HG03571 (cell line): ENCODE data around the gene PI3.
"Not testable (repeated sequence)": the region's sequence is repeated elsewhere in the genome, so short reads cannot be mapped to it uniquely, and the experiment has no call there.

ENCODE experiments used
- ATAC-seq: cut with Tn5 transposase; IDR thresholded peaks from one replicate; pipeline ENCODE4 v1.9.1; 2021; ENCODE audit not compliant: unreplicated experiment

PI3 gene, protein sequence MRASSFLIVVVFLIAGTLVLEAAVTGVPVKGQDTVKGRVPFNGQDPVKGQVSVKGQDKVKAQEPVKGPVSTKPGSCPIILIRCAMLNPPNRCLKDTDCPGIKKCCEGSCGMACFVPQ

DNA sequence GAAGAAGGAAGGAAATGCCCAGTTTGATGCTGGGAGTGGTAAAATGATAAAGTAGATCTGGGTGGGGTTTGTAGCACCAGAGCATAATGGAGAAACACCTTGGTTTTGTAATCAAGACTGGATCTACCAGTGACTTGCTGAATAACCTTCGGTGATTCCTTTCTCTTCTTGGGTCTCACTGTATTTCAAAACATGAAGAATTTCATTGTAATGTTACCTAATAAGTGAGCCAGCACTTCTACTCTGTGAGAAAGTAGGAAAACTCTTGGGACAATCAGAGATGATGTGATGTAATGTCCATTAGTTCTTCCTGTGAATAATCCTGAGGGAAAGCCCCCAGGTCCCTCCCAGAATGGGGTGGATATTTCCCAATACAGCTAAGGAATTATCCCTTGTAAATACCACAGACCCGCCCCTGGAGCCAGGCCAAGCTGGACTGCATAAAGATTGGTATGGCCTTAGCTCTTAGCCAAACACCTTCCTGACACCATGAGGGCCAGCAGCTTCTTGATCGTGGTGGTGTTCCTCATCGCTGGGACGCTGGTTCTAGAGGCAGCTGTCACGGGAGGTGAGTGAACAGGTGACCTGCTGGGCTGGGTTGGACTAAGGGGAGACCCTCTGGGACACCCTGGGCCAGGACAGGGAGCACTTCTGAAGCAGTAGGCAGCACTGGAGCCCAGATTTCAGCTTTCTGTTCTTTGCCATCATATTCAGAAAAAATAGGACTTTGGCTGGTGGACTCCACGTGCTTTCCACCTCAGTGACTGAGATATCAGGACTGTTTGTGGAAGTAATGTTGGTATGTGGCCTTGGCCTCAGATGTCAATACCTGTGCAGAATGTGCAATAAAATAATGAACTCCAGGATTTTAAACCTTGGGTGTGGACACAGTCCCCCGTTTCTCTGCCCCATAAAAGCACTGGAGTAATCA, at the start of gene PI3:
Gene PI3, plus strand, starts transcription at position 469 of the 931 bp plus-strand sequence. Its CDS starts 21 bp downstream, at position 490.
- ATAC-seq, result no peak

DNA sequence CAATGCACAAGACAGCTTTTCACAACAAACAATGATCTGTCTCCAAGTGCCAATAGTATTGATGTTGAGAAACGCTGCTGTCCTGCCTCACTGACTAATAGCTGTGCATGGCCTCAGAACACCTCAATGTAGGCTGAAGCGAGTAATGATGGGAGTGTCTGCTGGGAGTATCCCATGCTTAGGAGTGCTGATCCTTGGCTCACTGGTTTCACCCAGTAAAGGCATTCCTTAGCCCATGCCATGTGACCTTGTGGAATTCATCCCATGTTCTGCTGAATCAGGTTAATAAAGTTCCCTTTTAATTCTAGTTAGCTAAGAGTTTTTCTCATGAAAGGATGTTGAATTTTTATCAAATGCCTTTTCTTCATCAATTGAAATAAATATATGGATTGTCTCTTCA, 46.6 kb upstream of the PI3 start:
- ATAC-seq, result no peak

DNA sequence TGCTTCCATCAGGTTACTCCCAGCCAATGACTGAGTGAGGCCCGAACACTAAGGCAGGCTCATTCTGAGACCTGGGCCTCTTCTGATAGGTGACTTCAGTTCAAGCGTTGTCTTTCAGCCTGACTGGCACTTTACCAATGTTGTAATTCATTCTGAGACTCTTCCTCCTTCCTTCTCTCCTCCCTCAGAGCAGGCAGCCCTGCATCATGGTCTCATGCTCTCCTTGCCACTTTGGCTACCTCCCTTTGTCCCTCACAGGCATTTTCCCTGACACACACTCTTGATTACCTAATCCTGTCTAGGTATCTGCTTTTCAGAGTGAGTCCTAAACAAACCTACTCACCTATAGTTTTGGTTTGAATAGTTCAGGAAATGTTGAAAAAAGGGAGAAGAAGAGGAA, 37.8 kb upstream of the PI3 start:
- ATAC-seq, result no peak

DNA sequence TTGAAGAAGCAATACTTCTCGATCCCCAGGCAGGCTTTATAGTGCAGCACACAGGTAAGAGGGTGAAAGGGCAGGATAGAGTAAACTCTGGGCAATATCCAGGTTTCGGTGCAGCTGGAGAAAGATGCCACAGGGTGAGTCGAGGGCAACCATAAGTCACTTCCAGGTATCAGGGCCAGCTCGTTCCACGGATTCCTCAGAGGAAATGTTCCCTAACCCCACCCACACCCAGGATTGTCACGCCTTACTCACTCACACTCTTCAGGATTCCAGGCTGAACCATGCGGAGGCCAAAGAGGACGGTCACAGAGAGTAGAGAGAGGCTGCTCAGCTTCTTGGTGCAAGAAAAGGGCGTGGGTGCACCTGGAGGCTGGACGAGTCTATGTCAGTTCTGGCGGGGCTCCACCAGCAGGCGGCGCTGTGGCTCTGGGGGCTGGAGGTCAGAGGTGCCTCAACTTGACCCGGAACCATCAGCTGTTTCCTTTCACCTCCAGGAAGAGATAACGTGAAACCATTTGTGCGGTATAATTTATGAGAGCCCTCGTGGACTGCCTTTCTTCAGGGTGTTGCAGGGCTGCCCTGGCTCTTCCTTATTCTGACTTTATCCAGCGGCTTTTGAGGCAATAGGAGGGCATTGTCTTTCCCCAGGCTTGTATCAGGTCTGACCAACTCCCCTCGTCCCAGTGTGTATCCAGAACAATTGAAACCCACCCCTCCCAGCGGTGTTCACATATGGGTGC, 36.0 kb upstream of the PI3 start:
- no peak for ATAC-seq

DNA sequence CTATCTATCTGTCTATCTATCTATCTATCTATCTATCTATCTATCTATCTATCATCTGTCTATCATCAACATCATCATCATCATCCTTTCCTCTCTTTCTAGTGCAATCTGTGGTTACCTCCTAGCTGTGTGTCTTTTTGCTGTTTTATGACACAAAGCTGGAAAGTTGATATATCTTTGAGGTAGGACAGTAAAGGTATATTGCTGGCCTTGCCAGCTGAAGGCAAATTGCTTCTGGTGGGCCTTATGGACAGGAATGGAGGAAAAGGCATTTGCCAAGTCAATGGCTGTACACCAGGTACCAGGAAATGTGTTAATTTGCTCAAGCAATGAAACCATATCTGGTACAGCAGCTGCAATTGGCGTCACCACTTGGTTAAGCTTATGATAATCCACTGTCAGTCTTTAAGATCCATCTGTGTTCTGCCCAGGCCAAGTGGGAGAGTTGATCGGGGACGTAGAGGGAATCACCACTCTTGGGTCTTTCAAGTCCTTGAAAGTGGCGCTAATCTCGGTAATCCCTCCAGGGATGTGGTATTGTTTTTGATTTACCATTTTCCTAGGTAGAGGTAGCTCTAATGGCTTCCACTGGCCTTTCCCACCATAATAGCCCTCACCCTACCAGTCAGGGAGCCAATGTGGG, 34.8 kb upstream of the PI3 start:
- not testable (repeated sequence) for ATAC-seq

DNA sequence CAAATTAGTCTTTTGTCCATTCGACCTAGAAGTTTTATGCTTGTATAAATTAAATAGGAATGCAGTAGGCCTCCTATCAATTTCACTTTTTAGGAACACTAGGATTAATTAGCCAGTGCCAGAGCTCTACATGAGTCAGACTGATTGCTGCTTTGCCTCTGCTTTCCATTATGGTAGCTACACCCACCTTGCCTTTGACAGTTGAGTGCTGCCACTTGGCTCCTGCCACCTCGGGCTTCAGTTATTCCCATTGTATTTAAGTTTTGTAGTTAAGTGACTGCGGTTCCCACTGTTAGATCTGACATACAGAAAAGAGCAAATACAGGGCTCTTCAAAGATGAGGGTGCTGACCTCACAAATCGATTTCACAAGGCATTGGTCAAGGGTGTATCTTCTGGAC, 33.9 kb upstream of the PI3 start:
- no peak for ATAC-seq

DNA sequence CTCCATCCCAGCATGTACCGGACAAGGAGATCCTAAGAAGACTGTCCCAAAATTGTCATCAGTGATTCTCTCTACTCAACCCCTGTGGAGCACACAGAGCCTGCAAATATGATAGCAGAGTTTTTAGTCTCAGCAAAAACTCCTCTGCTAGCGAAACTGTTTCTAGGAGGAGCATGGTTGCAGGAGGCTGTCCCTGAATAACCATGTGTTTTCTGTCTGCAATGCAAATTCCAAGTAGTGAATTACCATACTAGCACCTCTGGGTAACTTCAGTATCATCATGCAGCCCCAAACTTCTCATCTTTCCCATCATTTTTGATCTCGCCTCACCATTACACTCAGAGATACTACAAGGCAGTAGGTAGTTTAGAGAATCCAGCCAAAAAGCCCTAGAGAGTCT, 25.6 kb upstream of the PI3 start:
- no peak for ATAC-seq

DNA sequence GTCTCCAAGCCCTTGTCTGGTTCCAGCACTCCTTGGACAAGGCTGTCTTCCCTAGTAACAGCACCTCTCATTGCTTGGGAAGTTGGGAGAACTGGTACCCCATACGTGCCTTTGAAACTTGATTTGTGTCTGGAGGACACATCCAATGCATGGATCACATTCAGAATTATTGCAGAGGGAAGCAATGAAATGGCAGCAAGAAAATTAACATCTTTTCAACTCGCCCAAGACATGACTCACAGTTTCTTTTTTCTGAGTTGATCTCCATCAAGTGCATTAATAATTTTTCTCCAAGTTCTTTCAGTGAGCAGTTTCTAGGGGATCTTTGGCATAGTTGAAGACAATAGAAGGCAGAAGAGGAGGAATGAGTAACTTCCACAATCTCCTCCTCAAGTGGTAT, 22.3 kb upstream of the PI3 start:
- ATAC-seq, result no peak

DNA sequence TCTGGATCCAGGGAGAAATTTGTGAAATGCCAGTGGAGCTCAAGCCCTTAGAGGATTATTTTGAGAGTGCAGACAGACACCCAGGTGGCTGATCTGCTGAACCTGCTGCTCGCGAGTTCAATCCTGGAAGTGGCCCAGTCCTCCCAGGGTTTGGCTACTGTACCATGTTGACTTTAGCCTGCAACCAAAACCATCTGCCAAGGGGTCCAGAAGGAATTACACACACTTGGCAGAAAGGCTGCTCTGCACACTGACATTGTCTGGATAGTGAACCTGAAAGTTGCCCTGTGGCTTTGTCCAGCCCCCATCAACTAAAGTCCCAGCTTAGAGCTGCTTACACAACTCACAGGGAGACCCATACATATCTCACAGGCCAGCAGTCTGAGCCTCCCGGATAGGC, 21.6 kb upstream of the PI3 start:
- ATAC-seq, result no peak

DNA sequence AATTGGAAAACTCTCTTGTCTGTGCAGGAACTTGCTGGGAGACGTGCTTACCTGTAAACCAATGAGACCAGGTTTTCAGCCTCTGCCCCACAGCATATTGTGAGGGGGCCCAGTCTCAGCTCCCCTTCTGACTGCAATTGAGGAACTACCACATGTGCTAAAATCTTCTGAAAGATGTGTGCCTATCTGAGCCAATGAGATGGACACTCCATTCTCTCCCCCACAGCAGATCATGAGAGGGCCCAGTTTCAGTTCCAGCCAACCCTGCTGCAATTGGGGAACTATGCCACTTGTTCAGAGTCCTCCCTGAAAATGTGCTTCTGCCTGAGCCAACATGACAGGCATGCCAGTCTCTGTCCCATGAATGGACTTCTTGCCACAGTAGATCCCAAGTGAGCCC, 20.9 kb upstream of the PI3 start:
- no peak for ATAC-seq

DNA sequence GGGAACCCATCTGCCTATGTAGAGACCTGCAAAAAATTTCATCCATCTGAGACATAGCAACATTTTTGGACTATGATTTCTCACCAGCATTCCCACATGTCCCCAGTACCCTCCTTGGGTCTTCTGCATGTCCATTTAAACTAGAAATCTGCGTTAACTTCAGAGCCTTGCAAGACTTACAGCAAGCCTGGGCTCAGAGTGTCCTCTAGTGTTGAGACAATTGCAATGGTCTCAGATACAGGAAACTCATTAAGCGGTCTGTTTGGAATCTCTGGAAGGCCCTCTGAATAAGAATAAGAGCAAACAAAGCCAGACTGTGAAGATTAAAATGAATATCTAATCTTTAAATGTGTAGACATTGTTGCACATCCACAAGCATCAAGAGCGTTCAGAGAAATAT, 20.5 kb upstream of the PI3 start:
- no peak for ATAC-seq

DNA sequence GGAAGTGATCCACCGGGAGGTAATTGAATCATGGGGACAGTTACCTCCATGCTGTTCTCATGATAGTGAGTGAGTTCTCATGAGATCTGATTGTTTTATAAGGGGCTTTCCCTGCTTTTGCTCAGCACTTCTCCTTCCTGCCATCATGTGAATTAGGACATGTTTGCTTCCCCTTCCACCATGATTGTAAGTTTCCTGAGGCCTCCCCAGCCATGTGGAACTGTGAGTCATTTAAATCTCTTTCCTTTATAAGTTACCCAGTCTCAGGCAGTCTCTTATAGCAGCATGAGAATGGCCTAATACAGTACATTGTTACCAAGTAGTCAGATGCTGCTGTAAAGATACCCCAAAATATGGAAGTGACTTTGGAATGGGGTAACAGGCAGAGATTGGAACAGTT, 19.9 kb upstream of the PI3 start:
- not testable (repeated sequence) for ATAC-seq

DNA sequence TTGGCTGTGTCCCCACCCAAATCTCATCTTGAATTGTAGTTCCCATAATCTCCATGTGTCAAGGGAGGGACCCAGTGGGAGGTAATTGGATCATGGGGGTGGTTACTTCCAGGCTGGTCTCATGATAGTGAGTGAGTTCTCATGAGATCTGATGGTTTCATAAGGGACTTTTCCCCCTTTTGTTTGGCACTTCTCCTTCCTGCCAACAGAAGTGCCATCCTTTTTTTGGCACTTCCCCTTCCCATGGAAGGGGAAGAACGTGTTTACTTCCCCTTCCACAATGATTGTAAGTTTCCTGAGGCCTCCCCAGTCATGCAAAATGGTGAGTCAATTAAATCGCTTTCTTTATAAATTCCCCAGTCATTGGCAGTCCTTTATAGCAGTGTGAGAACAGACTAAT, 18.0 kb upstream of the PI3 start:
- ATAC-seq, result no peak

DNA sequence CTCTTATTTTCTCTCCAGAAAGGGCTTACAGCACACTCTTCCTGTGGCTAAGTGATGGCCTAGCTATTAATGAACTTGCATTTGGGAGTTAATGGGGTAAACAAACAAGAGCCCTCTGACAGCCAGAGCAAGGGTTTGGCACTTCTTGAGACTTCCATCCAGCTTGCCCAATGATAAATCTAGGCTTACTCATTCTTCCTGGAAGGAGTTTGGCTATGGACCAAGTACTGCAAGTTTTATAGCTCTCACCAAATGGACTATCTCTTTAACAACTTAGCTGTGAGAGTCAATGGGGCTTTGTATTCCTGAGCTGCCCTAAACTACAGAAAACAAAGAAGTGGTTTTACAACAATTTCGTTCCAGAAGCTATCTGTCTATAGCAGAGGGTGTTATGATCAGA, 16.7 kb upstream of the PI3 start:
- no peak for ATAC-seq

DNA sequence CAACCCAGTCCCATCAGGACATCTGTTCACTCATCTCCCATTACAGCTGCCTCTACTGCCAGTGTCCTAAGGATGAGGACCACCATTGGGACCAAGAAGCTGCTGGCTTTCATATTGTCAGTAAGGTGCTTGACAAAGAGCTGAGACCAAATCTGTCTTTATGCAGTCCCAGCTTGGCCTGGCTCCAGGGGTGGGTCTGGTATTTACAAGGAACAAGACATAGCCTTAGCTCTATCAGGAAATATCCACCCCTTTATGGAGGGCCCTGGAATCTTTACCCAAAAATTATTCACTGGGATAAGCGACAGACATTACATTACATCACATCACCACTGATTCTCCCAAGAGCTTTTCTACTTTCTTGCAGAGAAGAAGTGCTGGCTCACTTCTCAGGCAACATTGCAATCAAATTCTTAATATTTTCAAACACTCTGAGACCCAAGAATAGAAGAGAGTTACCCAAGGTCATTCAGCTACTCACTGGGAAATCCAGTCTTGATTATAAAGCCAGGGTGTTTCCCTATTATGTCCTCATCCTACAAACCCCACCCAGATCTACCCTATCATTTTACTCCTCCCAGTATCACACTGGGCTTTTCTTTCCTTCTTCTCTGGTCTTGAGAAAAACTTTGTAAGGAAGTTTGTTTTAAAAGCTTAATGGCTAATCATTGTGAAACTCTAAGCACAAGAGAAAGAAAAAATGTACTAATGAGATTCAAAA, 11.5 kb upstream of the PI3 start:
- no peak for ATAC-seq

DNA sequence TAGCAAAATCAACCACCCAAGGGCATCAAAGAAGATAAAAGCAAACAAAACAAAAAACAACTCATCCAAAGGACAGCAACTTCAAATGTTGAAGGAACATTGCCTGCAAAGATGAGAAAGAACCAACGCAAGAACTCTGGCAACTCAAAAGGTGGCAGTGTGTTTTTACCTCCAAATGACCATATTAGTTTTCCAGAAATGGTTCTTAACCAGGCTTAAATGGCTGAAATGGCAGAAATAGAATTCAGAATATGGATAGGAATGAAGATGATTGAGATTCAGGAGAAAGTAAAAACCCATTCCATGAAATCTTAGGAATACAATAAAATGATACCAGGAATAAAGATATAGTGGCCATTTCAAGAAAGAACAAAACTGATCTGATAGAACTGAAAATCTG, 9.8 kb upstream of the PI3 start:
- ATAC-seq, result no peak

DNA sequence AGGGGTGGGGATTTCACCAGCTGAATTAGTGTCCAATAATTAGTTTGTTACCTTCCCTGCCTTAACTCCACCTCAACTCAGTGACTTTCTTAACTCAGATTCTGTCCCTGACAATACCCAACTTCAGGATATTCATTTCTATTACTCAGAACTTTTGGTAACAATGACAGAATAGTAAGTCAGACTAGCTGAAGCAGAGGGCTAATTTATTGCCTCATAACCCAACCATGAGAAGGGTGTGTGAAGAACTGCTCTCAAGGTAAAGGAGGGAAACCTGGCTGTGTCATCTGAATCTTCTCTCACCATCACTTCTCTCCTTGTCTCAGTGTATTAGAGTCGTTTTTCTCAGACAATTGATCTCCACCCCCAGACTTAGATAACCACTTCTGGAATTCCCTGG, 1.2 kb upstream of the PI3 start:
- ATAC-seq, result no peak

DNA sequence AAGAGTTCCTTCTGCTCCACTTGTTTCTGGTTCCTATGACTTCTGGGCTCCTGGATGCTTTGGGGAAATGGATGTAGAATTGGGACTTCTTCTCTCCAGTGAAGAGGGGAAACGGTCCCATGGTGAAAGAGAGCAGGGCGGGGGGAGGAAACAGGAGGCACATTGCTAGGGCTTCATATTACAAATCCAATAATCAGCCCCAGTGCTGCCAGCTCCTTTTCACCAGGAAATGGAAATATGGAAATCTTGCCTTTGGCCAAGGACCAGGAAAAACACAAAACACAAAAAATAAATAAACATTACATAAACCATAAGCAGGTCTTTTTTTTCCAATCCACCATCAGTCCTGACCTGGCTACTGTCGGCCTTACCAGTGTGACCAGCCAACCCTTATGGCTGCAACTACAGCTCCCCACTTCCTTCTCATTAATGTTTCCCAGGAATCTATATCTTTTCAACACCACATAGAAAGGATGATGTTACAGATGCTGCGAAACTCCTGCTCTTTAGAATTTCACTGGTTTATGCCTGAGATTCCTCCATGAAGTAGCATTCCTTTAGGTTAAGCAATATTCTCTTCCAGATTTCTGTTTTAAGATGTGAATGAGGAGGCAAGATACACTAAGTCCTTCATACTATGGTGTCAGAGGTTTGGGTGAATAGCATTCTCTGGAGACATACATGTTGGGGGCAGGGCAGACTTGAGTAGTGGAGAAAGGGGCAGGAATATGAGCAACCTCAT, 2.0 kb downstream of the PI3 start:
- ATAC-seq, result no peak

DNA sequence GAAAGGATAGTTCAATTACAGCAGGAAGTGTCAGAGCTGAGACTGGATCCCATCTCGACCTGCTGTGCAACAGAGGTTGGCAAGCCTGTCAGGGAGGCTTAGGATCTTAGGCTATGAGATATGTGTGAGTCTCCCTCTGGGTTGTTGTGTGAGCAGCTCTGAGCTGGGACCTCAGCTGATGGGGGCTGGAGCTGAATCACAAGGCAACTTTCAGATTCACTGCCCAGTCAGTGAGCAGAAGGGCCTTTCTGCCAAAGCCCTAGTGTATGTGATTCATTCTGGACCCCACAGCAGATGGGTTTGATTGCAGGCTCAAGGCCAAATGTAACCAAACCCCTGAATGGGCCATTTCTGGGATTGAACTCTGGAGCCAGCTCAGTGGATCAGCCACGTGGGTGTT, 4.5 kb downstream of the PI3 start:
- no peak for ATAC-seq

DNA sequence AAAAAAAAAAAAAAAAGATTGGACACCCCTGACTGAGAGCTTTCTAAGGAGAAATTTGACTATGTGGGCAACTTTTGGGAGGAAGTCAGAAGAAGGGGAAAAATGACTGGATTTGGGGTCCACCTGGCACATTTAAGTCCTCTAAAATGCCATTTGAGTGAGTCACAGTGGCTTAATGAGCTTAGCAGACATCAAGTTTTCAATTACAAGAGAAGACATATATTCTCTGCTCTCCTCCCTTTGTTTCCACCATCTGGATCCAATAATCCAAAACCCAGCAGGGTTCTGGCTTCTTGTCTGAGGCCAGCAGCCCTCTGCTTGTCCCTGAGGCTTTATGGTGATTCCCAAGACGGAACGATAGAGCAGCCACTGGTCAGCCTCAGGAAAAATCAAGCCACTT, 6.9 kb downstream of the PI3 start:
- no peak for ATAC-seq
